Activated B cell treated with CpG ODN at 0.5 μM for 24 hours (primary cell): ENCODE data around the gene BRD2. TPM values are rescaled to one million over a fixed set of nuclear protein-coding genes. Genes with fewer than 3 reads are reported as not detected.

Experiments used
- ATAC-seq: fragments of 200-7000 bp; cut with Tn5 transposase; one replicate; pipeline ENCODE4 v1.10.0; 2021; ENCODE audit warnings: low read depth, mild to moderate bottlenecking, moderate library complexity
- CTCF ChIA-PET: fragments of 350-600 bp; sonication (Branson Sonifier 250); formaldehyde crosslinking; loops from one replicate; lab custom pipeline; 2021; ENCODE audit warnings: antibody characterized with exemption; lab: Charles Lee
- POLR2A ChIA-PET: fragments of 350-600 bp; sonication (Branson Sonifier 250); formaldehyde crosslinking; loops from one replicate; lab custom pipeline; 2021; ENCODE audit warnings: antibody characterized with exemption; lab: Charles Lee
- DNase-seq: peaks from one replicate; pipeline ENCODE4 v3.0.0; 2022
- H3K27ac Mint-ChIP-seq: one replicate; pipeline ENCODE4 v1.8.0; 2020; ENCODE audit warnings: mixed read lengths
- H3K27me3 Mint-ChIP-seq: one replicate; pipeline ENCODE4 v1.8.0; 2021; ENCODE audit warnings: mixed read lengths
- H3K36me3 Mint-ChIP-seq: one replicate; pipeline ENCODE4 v1.8.0; 2021; ENCODE audit warnings: low read depth, mixed read lengths
- H3K4me1 Mint-ChIP-seq: one replicate; pipeline ENCODE4 v1.8.0; 2021; ENCODE audit warnings: mixed read lengths
- H3K4me3 Mint-ChIP-seq: one replicate; pipeline ENCODE4 v1.8.0; 2020; ENCODE audit warnings: mild to moderate bottlenecking, mixed read lengths
- H3K9me3 Mint-ChIP-seq: one replicate; pipeline ENCODE4 v1.8.0; 2020; ENCODE audit warnings: mixed read lengths
- intact Hi-C: fragments of 100-400 bp; cut with micrococcal nuclease; formaldehyde crosslinking; loops from one replicate; pipeline ENCODE4 v1.15.1; 2024
- total RNA-seq: library from RNA; stranded (reverse); gene quantifications from 2 replicates; pipeline ENCODE4 v1.2.3, GENCODE V29; 2022
- TF ChIP-seq, protein P1 (sequence below): fragments of 200-600 bp; IDR thresholded peaks from one replicate; pipeline ENCODE4 v1.8.0; 2022; ENCODE audit warnings: antibody characterized with exemption, mild to moderate bottlenecking

The BRD2 gene
- total RNA-seq, 1 donor from 2014 or later = 370 TPM

GRCh38 chr6:32956176-32956575 lies 12.2 kb upstream of the BRD2 start:
- no peak for DNase-seq
- POLR2A ChIA-PET = interaction anchor here (1.3 to 15.6 kb wide), 4 partner anchors 16 to 102 kb away, joined by 3 to 1101 read pairs (median 313); partner anchors contain the start of genes BRD2, HLA-DMB, PSMB9 and TAP1
- Mint-ChIP-seq H3K36me3 (peaks cover 12% of the 10 kb centered on the region), H3K4me3 (peak overlapping the region; percentile 40), H3K27me3 (no peaks in the 10 kb centered on the region), H3K27ac (peak overlapping the region; percentile 71), H3K4me1 (peaks cover 57% of the 10 kb centered on the region), H3K9me3 (no peaks in the 10 kb centered on the region)
- CTCF ChIA-PET = interaction anchor here (1.2 to 6.9 kb wide), 6 partner anchors 11 to 71 kb away, joined by 4 to 99 read pairs (median 82); partner anchors contain the start of genes BRD2 and HLA-DMB
- intact Hi-C loops = no loop called here
- ATAC-seq = no peak
- TF ChIP-seq, protein P1, sequence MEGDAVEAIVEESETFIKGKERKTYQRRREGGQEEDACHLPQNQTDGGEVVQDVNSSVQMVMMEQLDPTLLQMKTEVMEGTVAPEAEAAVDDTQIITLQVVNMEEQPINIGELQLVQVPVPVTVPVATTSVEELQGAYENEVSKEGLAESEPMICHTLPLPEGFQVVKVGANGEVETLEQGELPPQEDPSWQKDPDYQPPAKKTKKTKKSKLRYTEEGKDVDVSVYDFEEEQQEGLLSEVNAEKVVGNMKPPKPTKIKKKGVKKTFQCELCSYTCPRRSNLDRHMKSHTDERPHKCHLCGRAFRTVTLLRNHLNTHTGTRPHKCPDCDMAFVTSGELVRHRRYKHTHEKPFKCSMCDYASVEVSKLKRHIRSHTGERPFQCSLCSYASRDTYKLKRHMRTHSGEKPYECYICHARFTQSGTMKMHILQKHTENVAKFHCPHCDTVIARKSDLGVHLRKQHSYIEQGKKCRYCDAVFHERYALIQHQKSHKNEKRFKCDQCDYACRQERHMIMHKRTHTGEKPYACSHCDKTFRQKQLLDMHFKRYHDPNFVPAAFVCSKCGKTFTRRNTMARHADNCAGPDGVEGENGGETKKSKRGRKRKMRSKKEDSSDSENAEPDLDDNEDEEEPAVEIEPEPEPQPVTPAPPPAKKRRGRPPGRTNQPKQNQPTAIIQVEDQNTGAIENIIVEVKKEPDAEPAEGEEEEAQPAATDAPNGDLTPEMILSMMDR = no peak

DNA sequence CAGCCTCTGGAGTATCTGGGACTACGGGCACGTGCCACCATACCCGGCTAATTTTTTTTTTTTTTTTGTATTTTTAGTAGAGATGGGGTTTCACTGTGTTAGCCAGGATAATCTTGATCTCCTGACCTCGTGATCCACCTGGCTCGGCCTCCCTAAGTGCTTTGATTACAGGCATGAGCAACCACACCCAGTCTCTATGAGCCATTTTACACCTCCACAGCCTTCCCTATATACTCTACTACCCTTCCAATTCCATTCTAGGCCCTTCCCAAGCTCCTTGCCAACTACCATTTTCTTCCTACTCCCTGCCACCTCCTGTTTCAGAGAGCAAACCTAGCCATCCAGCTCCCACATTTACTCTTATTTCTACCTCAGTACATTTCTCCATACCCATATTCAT lies 7.8 kb upstream of the BRD2 start:
- no peak for ATAC-seq
- Mint-ChIP-seq H3K27ac (no peak overlapping the region), H3K36me3 (no peaks in the 10 kb centered on the region), H3K4me1 (peaks cover 43% of the 10 kb centered on the region), H3K4me3 (no peak overlapping the region), H3K27me3 (no peaks in the 10 kb centered on the region), H3K9me3 (no peaks in the 10 kb centered on the region)
- ChIA-PET CTCF (interaction anchor here (0.6 kb wide), 1 partner anchor 24 kb away, joined by 3 read pairs; no protein-coding TSS in a partner anchor), POLR2A (interaction anchor here (4.7 to 15.6 kb wide), 2 partner anchors 7 to 11 kb away, joined by 32 to 1101 read pairs; partner anchors contain the start of genes BRD2 and HLA-DMA)
- intact Hi-C loops = no loop called here
- TF ChIP-seq, protein P1 = no peak
- DNase-seq = no peak

DNA sequence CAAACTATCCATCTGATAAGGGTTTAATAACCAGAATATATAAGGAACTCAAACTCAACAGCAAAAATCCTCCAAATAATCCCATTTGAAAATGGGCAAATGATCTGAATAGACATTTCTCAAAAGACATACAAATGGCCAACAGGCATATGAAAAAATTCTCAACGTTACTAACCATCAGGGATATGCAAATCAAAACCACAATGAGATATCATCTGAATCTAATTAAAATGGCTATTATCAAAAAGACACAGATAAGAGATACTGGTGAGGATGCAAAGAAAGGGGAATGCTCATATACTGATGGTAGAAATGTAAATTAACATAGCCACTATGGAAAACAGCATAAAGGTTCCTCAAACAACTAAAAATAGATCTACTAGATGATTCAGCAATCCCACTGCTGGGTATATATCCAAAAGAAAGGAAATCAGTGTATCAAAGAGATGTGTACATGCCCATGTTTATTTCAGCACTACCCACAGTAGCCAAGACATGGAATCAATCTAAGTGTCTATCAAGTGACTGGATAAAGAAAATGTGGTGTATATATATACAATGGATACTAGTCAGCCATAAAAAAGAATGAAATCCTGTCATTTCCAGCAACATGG lies 6.1 kb upstream of the BRD2 start:
- Mint-ChIP-seq H3K4me1 (peaks cover 45% of the 10 kb centered on the region), H3K9me3 (no peaks in the 10 kb centered on the region), H3K36me3 (no peaks in the 10 kb centered on the region), H3K4me3 (no peak overlapping the region), H3K27me3 (no peaks in the 10 kb centered on the region), H3K27ac (peak overlapping the region; percentile 16)
- intact Hi-C loops = loop anchor here (1.0 kb wide), 1 partner anchor 9 kb away; the partner anchor contains the start of gene HLA-DMA
- ATAC-seq (no peak), DNase-seq (no peak)
- ChIA-PET CTCF (interaction anchor here (1.4 to 3.2 kb wide), 4 partner anchors 8 to 124 kb away, joined by 3 to 40 read pairs (median 9); partner anchors contain the start of genes HLA-DMA and TAP2), POLR2A (interaction anchor here (0.6 to 15.6 kb wide), 9 partner anchors 9 to 68 kb away, joined by 3 to 1101 read pairs (median 6); partner anchors contain the start of genes BRD2 and HLA-DMA)
- TF ChIP-seq, protein P1 = no peak

GRCh38 chr6:32963866-32964265 lies 4.5 kb upstream of the BRD2 start:
- TF ChIP-seq, protein P1 = no peak
- Mint-ChIP-seq H3K9me3 (no peaks in the 10 kb centered on the region), H3K27ac (peak overlapping the region; percentile 57), H3K27me3 (no peaks in the 10 kb centered on the region), H3K36me3 (peaks cover 4% of the 10 kb centered on the region), H3K4me1 (peaks cover 50% of the 10 kb centered on the region), H3K4me3 (no peak overlapping the region)
- ATAC-seq (no peak), DNase-seq (no peak)
- ChIA-PET POLR2A (interaction anchor here (0.6 to 15.6 kb wide), 7 partner anchors 8 to 360 kb away, joined by 3 to 1101 read pairs (median 6); partner anchors contain the start of genes BRD2 and HLA-DMA), CTCF (interaction anchor here (0.7 to 3.2 kb wide), 4 partner anchors 10 to 125 kb away, joined by 3 to 40 read pairs (median 8); partner anchors contain the start of genes HLA-DMA and TAP2)
- intact Hi-C loops = no loop called here

DNA sequence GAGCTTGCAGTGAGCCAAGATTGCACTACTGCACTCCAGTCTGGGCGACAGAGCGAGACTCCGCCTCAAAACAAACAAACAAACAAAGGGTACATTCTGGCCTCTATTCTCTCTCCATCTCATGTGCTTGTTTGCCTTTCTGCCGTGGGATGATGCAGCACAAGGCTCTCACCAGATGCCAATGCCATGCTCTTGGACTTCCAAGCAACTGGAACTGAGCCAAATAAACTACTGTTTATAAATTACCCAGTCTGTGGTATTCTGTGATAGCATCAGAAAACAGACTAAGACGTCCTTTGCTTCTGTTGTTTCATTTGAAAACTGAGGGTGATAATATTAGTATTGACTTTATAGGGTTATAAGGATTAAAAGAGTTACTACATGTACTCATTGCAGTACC lies 3.6 kb upstream of the BRD2 start:
- Mint-ChIP-seq H3K36me3 (peaks cover 8% of the 10 kb centered on the region), H3K9me3 (no peaks in the 10 kb centered on the region), H3K4me1 (peaks cover 50% of the 10 kb centered on the region), H3K27me3 (no peaks in the 10 kb centered on the region), H3K4me3 (no peak overlapping the region), H3K27ac (no peak overlapping the region)
- DNase-seq (no peak), ATAC-seq (no peak)
- intact Hi-C loops = no loop called here
- TF ChIP-seq, protein P1 = no peak
- ChIA-PET POLR2A (interaction anchor here (2.2 to 15.6 kb wide), 5 partner anchors 7 to 70 kb away, joined by 6 to 1150 read pairs (median 240); partner anchors contain the start of genes BRD2, HLA-DMA and HLA-DMB), CTCF (interaction anchor here (1.1 to 11.4 kb wide), 5 partner anchors 10 to 96 kb away, joined by 3 to 151 read pairs (median 40); partner anchors contain the start of genes HLA-DMA and HLA-DMB)
